ENCODE data around the gene SZT2. TPM values are rescaled to one million over a fixed set of nuclear protein-coding genes. Genes with fewer than 3 reads are reported as not detected.

SZT2 gene
- total and polyA plus RNA-seq, 2 of the 13 experiments (the other 11 are each of a cell fraction or from before 2014, with no cell fraction given): 8.0 to 8.8 TPM

- TF ChIP-seq E2F2 (CRISPR knock-in tag; IDR thresholded peaks at IDR 0.05; ENCODE audit: borderline replicate concordance): peak; percentile 52; the same call in 1 of the 2 replicates
- peak; percentile 48; the same call in 1 of the 2 replicates for TF ChIP-seq ZNF687 (CRISPR knock-in tag; IDR thresholded peaks at IDR 0.05)
- no peak for TF ChIP-seq AHDC1 (CRISPR knock-in tag; IDR thresholded peaks at IDR 0.05; ENCODE audit: borderline replicate concordance)
- peak; percentile 40; the same call in 1 of the 2 replicates for TF ChIP-seq YEATS4 (CRISPR knock-in tag; IDR thresholded peaks at IDR 0.05; ENCODE audit: borderline replicate concordance)
- TF ChIP-seq SNAPC4 (CRISPR knock-in tag; IDR thresholded peaks at IDR 0.05): 0 out of 2 replicates have a peak, but pooled peaks have one; percentile 35
- no peak for TF ChIP-seq MIER3 (CRISPR knock-in tag; IDR thresholded peaks at IDR 0.05; ENCODE audit: borderline replicate concordance)
- no peak for TF ChIP-seq MIXL1 (CRISPR knock-in tag; IDR thresholded peaks at IDR 0.05)
- TF ChIP-seq ZNF652 (CRISPR knock-in tag; IDR thresholded peaks at IDR 0.05; ENCODE audit: borderline replicate concordance, low read depth): no peak
- 0 out of 2 replicates have a peak, but pooled peaks have one; percentile 84 for TF ChIP-seq CHCHD3 (CRISPR knock-in tag; IDR thresholded peaks at IDR 0.05)
Measured at GRCh38 chr1:43367026-43367903, 22.4 kb upstream of the SZT2 start (continued).
